Hepatocyte (in vitro differentiated cells): Measurements from ENCODE around the gene STK32B.

Experiments used
- EZH2 ChIP-seq: fragments of 200-600 bp; sonication (generic); IDR thresholded peaks from 2 replicates; pipeline ENCODE4 v1.6.1; 2016; ENCODE audit warnings: antibody characterized with exemption, mild to moderate bottlenecking, borderline replicate concordance
- TF ChIP-seq, protein P1 (sequence below): fragments of 200-600 bp; sonication (generic); IDR thresholded peaks from 2 replicates; pipeline ENCODE4 v1.5.1; 2016; ENCODE audit warnings: antibody characterized with exemption, mild to moderate bottlenecking; ENCODE audit not compliant: poor library complexity

DNA sequence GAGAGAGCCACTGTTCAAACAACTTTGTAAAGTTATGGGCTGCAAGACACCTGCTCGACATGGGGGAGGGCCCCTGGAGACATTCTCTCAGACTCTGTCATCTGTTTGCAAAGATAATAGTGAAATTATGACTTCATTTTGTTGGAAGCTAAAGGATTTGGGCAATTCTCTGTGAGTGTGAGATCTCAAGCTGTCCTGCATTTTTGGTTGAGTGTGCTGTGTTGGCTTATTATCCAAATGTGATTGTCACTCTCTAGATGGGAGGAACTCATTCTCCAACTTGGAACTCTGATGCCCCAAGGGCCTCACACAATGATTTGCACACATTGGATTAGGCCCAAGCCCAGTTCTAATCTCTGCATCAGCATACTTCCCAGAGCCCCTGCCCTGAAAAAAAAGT, 63.7 kb downstream of the STK32B start:
- TF ChIP-seq, protein P1, sequence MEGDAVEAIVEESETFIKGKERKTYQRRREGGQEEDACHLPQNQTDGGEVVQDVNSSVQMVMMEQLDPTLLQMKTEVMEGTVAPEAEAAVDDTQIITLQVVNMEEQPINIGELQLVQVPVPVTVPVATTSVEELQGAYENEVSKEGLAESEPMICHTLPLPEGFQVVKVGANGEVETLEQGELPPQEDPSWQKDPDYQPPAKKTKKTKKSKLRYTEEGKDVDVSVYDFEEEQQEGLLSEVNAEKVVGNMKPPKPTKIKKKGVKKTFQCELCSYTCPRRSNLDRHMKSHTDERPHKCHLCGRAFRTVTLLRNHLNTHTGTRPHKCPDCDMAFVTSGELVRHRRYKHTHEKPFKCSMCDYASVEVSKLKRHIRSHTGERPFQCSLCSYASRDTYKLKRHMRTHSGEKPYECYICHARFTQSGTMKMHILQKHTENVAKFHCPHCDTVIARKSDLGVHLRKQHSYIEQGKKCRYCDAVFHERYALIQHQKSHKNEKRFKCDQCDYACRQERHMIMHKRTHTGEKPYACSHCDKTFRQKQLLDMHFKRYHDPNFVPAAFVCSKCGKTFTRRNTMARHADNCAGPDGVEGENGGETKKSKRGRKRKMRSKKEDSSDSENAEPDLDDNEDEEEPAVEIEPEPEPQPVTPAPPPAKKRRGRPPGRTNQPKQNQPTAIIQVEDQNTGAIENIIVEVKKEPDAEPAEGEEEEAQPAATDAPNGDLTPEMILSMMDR = no peak
- TF ChIP-seq EZH2 = no peak
